HepG2 (cell line): ENCODE data around the gene PTPN3. TPM values are rescaled to one million over a fixed set of nuclear protein-coding genes. Genes with fewer than 3 reads are reported as not detected.

ENCODE experiments used
- ATAC-seq: fragments of 200-7000 bp; cut with Tn5 transposase; 3 replicates; pipeline ENCODE4 v1.9.1; 2020; ENCODE audit warnings: mild to moderate bottlenecking, moderate library complexity
- BruUV-seq: library from RNA; stranded (reverse); fragments of 400-500 nt; replicated peaks from 2 replicates; lab custom pipeline; 2021; lab: Mats Ljungman, UMichigan
- CTCF ChIA-PET: fragments of 300-600 bp; formaldehyde crosslinking; extraction: SDS; loops from one replicate; lab custom pipeline; 2021; ENCODE audit warnings: low total read pairs, inconsistent platforms, low intra/inter-chr PET ratio; lab: Yijun Ruan, JAX
- POLR2A ChIA-PET: fragments of 350-600 bp; sonication (Branson Sonifier 250); formaldehyde crosslinking; loops from one replicate; lab custom pipeline; 2020; ENCODE audit warnings: antibody characterized with exemption, inconsistent platforms; lab: Yijun Ruan, JAX
- DNase-seq: peaks from one replicate; pipeline ENCODE4 v3.0.0-alpha.2; 2015; ENCODE audit warnings: low spot score
- FAIRE-seq: peaks from 3 replicates; lab custom pipeline; 2011; peaks lifted over from hg19 to GRCh38; lab: Jason Lieb, UNC
- H2AFZ ChIP-seq: one replicate; pipeline ENCODE4 v1.6.1; 2011; ENCODE audit warnings: low read length, inconsistent platforms
- H3K27ac ChIP-seq: fragments of 300-600 bp; 3 replicates; pipeline ENCODE4 v1.8.0; 2011; ENCODE audit warnings: mixed run types, mild to moderate bottlenecking, mixed read lengths, low read length, inconsistent platforms; ENCODE audit not compliant: insufficient read depth; ENCODE audit errors: extremely low read length
- H3K27me3 ChIP-seq, 2 experiments: fragments of 200-600 bp in 1 of 2; 2 replicates in 1 of 2; 3 replicates in 1 of 2; pipeline versions ENCODE4 v1.6.0 to v1.8.0; 2011; ENCODE audit warnings: low read length in 2 of 2, mild to moderate bottlenecking in 2 of 2, moderate library complexity in 2 of 2, inconsistent platforms in 1 of 2; ENCODE audit not compliant: insufficient read depth in 2 of 2, control insufficient read depth in 1 of 2
- H3K36me3 ChIP-seq, 2 experiments: fragments of 200-600 bp in 1 of 2; replicated peaks in 1 of 2; 2 replicates in 1 of 2; 3 replicates in 1 of 2; pipeline versions ENCODE4 v1.5.1 to v1.8.0; 2011; ENCODE audit warnings: low read length in 2 of 2, inconsistent platforms in 1 of 2; ENCODE audit not compliant: insufficient read depth in 2 of 2, control insufficient read depth in 1 of 2
- H3K4me1 ChIP-seq: 2 replicates; pipeline ENCODE4 v1.5.1; 2012; ENCODE audit warnings: low read length, inconsistent platforms; ENCODE audit not compliant: insufficient read depth
- H3K4me2 ChIP-seq: 2 replicates; pipeline ENCODE4 v1.6.0; 2011; ENCODE audit warnings: low read depth, low read length, inconsistent platforms
- H3K4me3 ChIP-seq, 3 experiments: fragments of 200-600 bp in 1 of 3; sonication (generic), shearing (Covaris generic) in 1 of 3; replicated peaks in 1 of 3; 2 replicates each; pipeline ENCODE4 v1.5.1; 2011 to 2016; ENCODE audit warnings: low read length in 3 of 3, inconsistent platforms in 2 of 3, low read depth in 2 of 3, mild to moderate bottlenecking in 2 of 3, control low read depth in 1 of 3, mixed read lengths in 1 of 3; ENCODE audit not compliant: insufficient read depth in 1 of 3
- H3K79me2 ChIP-seq: one replicate; pipeline ENCODE4 v1.6.1; 2011; ENCODE audit warnings: low read length, inconsistent platforms; ENCODE audit not compliant: insufficient read depth
- H3K9ac ChIP-seq: 2 replicates; pipeline ENCODE4 v1.6.0; 2011; ENCODE audit warnings: mild to moderate bottlenecking, low read depth, low read length, inconsistent platforms; ENCODE audit not compliant: insufficient read depth
- H3K9me3 ChIP-seq: 2 replicates; pipeline ENCODE4 v1.5.1; 2012; ENCODE audit warnings: mild to moderate bottlenecking, low read length
- H4K20me1 ChIP-seq: 2 replicates; pipeline ENCODE4 v1.6.0; 2011; ENCODE audit warnings: inconsistent platforms, mild to moderate bottlenecking, low read length, moderate library complexity; ENCODE audit not compliant: insufficient read depth
- DNMT3B ChIP-seq: conservative IDR thresholded peaks from 2 replicates; pipeline ENCODE4 v1.6.1; 2016; ENCODE audit warnings: missing biosample characterization, control low read depth
- HIVEP1 ChIP-seq: sonication (generic); formaldehyde crosslinking; IDR thresholded peaks from 2 replicates; pipeline ENCODE4 v1.4.0; 2020; ENCODE audit warnings: mild to moderate bottlenecking, missing genetic modification reagents
- ISX ChIP-seq: sonication (generic); formaldehyde crosslinking; conservative IDR thresholded peaks from 2 replicates; pipeline ENCODE4 v1.5.0; 2020; ENCODE audit warnings: missing genetic modification reagents
- KMT2B ChIP-seq: IDR thresholded peaks from 2 replicates; pipeline ENCODE4 v1.6.1; 2016; ENCODE audit warnings: missing genetic modification reagents, missing compliant biosample characterization
- NR2F2 ChIP-seq: IDR thresholded peaks from 2 replicates; pipeline ENCODE4 v1.6.1; 2012; ENCODE audit warnings: low read depth, inconsistent platforms, borderline replicate concordance
- THYN1 ChIP-seq: sonication (generic); formaldehyde crosslinking; IDR thresholded peaks from 2 replicates; pipeline ENCODE4 v1.8.1; 2023; ENCODE audit warnings: low read depth, mild to moderate bottlenecking, moderate library complexity, missing genetic modification reagents, borderline replicate concordance
- WIZ ChIP-seq: sonication (generic); formaldehyde crosslinking; IDR thresholded peaks from 2 replicates; pipeline ENCODE4 v1.5.1; 2020; ENCODE audit warnings: mild to moderate bottlenecking, missing genetic modification reagents
- ZNF251 ChIP-seq: sonication (generic); formaldehyde crosslinking; IDR thresholded peaks from 2 replicates; pipeline ENCODE4 v1.9.0; 2021; ENCODE audit warnings: mild to moderate bottlenecking, missing genetic modification reagents
- ZNF629 ChIP-seq: sonication (generic); formaldehyde crosslinking; conservative IDR thresholded peaks from 2 replicates; pipeline ENCODE4 v1.5.0; 2020; ENCODE audit warnings: missing genetic modification reagents
- ZNF652 ChIP-seq: IDR thresholded peaks from 2 replicates; pipeline ENCODE4 v1.6.1; 2016; ENCODE audit warnings: low read depth, borderline replicate concordance
- ZNF670 ChIP-seq: sonication (generic); formaldehyde crosslinking; IDR thresholded peaks from 2 replicates; pipeline ENCODE4 v1.8.0; 2022; ENCODE audit warnings: mild to moderate bottlenecking, missing genetic modification reagents, borderline replicate concordance
- whole genome bisulfite sequencing: methylation state at CpG from one replicate; pipeline ENCODE4 v1.1.6; 2017; ENCODE audit warnings: low lambda C conversion rate; 5-methylcytosine and 5-hydroxymethylcytosine counted together
- in situ Hi-C: cut with HindIII; loops from 2 replicates; pipeline ENCODE4 v1.10.0; 2017; ENCODE audit warnings: low pct_unique_long_range_greater_than_20kb; ENCODE audit not compliant: extremely low pct_ligation_motif_present
- intact Hi-C: fragments of 100-400 bp; cut with micrococcal nuclease; formaldehyde crosslinking; loops from one replicate; pipeline ENCODE4 v1.10.0; 2022; ENCODE audit not compliant: unreplicated experiment
- polyA plus RNA-seq, 8 experiments: library from polyadenylated mRNA; depleted of rRNA in 3 of 8; stranded (reverse) in 7 of 8; unstranded in 1 of 8; fragments of >200 nt; fragmentation: Illumina TruSeq in 4 of 8; extraction: Trizol in 4 of 8; gene quantifications; 2 replicates each; pipeline versions ENCODE4 v1.2.1 to v1.2.3, GENCODE V29; 2011 to 2016; ENCODE audit warnings: low read depth in 4 of 8, missing spikeins in 1 of 8, mixed read lengths in 1 of 8; ENCODE audit not compliant: insufficient read depth in 1 of 8
- total RNA-seq, 5 experiments: library from RNA; depleted of rRNA; stranded (reverse); fragments of >200 nt; fragmentation: Illumina TruSeq; extraction: Trizol; gene quantifications; 2 replicates each; pipeline ENCODE4 v1.2.3, GENCODE V29; 2016; ENCODE audit warnings: low read depth in 1 of 5

Gene PTPN3
- total and polyA plus RNA-seq, 2 of the 13 experiments (the other 11 are each of a cell fraction or from before 2014, with no cell fraction given) = 5.6 to 20.5 TPM

- ChIA-PET POLR2A (no interaction called here), CTCF (no interaction called here)
- H3K4me1 ChIP-seq = no peaks in the 10 kb centered on the region
- DNase-seq (no peak), FAIRE-seq (no peak)
- H3K27me3 ChIP-seq = no peaks in the 10 kb centered on the region
- H3K27ac ChIP-seq = no peak overlapping the region
- in situ Hi-C loops = no loop called here
- H4K20me1 ChIP-seq = no peaks in the 10 kb centered on the region
- no TSS peak for BruUV-seq
- no peak for TF ChIP-seq NR2F2
- TF ChIP-seq, all 625 proteins: peak for 0
- H3K9me3 ChIP-seq = no peaks in the 10 kb centered on the region
- no peak for ATAC-seq
- intact Hi-C loops = no loop called here
- H3K9ac ChIP-seq = no peak overlapping the region
- no peak overlapping the region for H3K4me2 ChIP-seq
- H3K79me2 ChIP-seq = no peaks in the 10 kb centered on the region
- H2AFZ ChIP-seq = no peak overlapping the region
- H3K36me3 ChIP-seq = peaks cover 3 to 10% of the 10 kb centered on the region in 2 experiments; a peak in 2 of 5 replicates
- WGBS = 100% methylated on average over 3 of the region's 3 CpGs
- H3K4me3 ChIP-seq = no peak overlapping the region
Observed at GRCh38 chr9:109448223-109448622, 49.9 kb downstream of the PTPN3 start.

- BruUV-seq = no TSS peak
- intact Hi-C loops = no loop called here
- H3K4me2 ChIP-seq = no peak overlapping the region
- H3K27me3 ChIP-seq = no peaks in the 10 kb centered on the region
- H2AFZ ChIP-seq = no peak overlapping the region
- H3K9ac ChIP-seq = no peak overlapping the region
- H4K20me1 ChIP-seq = no peaks in the 10 kb centered on the region
- no peaks in the 10 kb centered on the region for H3K79me2 ChIP-seq
- POLR2A ChIA-PET = no interaction called here
- CTCF ChIA-PET = no interaction called here
- no peak overlapping the region for H3K4me3 ChIP-seq
- no peak for TF ChIP-seq THYN1 (CRISPR knock-in tag)
- TF ChIP-seq KMT2B (CRISPR knock-in tag) = no peak
- no peak for TF ChIP-seq ISX (CRISPR knock-in tag)
- TF ChIP-seq HIVEP1 (CRISPR knock-in tag) = no peak
- TF ChIP-seq ZNF629 (CRISPR knock-in tag) = no peak
- TF ChIP-seq ZNF251 (CRISPR knock-in tag) = no peak
- no peak for TF ChIP-seq ZNF670 (CRISPR knock-in tag)
- TF ChIP-seq WIZ (CRISPR knock-in tag) = no peak
- no peak for TF ChIP-seq ZNF652 (CRISPR knock-in tag)
- no peak for TF ChIP-seq DNMT3B (CRISPR knock-in tag)
- TF ChIP-seq, all 625 proteins: peak for 0
- in situ Hi-C loops = no loop called here
- no peak overlapping the region for H3K27ac ChIP-seq
- no peaks in the 10 kb centered on the region for H3K4me1 ChIP-seq
- WGBS = 95% methylated on average over 6 of the region's 6 CpGs
- no peaks in the 10 kb centered on the region for H3K9me3 ChIP-seq
- DNase-seq = no peak
- peaks cover 3 to 4% of the 10 kb centered on the region in 2 experiments; a peak in 2 of 5 replicates for H3K36me3 ChIP-seq
- ATAC-seq = no peak
- no peak for FAIRE-seq
Observed at GRCh38 chr9:109447329-109448076, 50.6 kb downstream of the PTPN3 start.
